HepG2 (cell line): ENCODE measurements around the gene MYCBPAP. TPM values are rescaled to one million over a fixed set of nuclear protein-coding genes. Genes with fewer than 3 reads are reported as not detected.
A peak's percentile ranks its signal among the peaks of the same experiment; 100 is the strongest.

ENCODE experiments used
- ADNP ChIP-seq: sonication (generic); formaldehyde crosslinking; IDR thresholded peaks from 2 replicates; pipeline ENCODE4 v1.4.0; 2020; ENCODE audit warnings: missing genetic modification reagents
- CAMTA2 ChIP-seq: sonication (generic); formaldehyde crosslinking; IDR thresholded peaks from 2 replicates; pipeline ENCODE4 v1.4.0; 2020; ENCODE audit warnings: mild to moderate bottlenecking, missing genetic modification reagents, borderline replicate concordance
- CREB1 ChIP-seq, 2 experiments: fragments of 450-650 bp in 1 of 2; IDR thresholded peaks; 2 replicates each; pipeline ENCODE4 v1.6.1; 2016 to 2017; ENCODE audit warnings: control low read depth in 1 of 2, mild to moderate bottlenecking in 1 of 2, missing compliant biosample characterization in 1 of 2, missing genetic modification characterization in 1 of 2
- ELF1 ChIP-seq: sonication (generic); formaldehyde crosslinking; IDR thresholded peaks from 2 replicates; pipeline ENCODE4 v1.4.0; 2020; ENCODE audit warnings: missing genetic modification reagents
- ETV5 ChIP-seq: IDR thresholded peaks from 2 replicates; pipeline ENCODE4 v1.6.1; 2018; ENCODE audit warnings: missing biosample characterization, missing genetic modification reagents, inconsistent platforms, borderline replicate concordance
- FIP1L1 ChIP-seq: fragments of 200-400 bp; formaldehyde crosslinking; IDR thresholded peaks from 2 replicates; pipeline ENCODE4 v1.6.1; 2018; ENCODE audit warnings: low read depth, mild to moderate bottlenecking, low read length, moderate library complexity, borderline replicate concordance; ENCODE audit not compliant: insufficient read depth
- HDAC1 ChIP-seq: sonication (generic); formaldehyde crosslinking; IDR thresholded peaks from 2 replicates; pipeline ENCODE4 v1.5.1; 2020; ENCODE audit warnings: mild to moderate bottlenecking, missing genetic modification reagents
- HDAC6 ChIP-seq: fragments of 200-600 bp; sonication (generic); IDR thresholded peaks from 2 replicates; pipeline ENCODE4 v1.7.0; 2017; ENCODE audit warnings: mild to moderate bottlenecking, antibody characterized with exemption, low read length, low read depth
- KLF6 ChIP-seq: IDR thresholded peaks from 2 replicates; pipeline ENCODE4 v1.8.0; 2016; ENCODE audit warnings: missing biosample characterization, missing genetic modification reagents
- NFKB2 ChIP-seq: sonication (generic); formaldehyde crosslinking; IDR thresholded peaks from 2 replicates; pipeline ENCODE4 v1.4.0; 2020; ENCODE audit warnings: missing genetic modification reagents, borderline replicate concordance
- POGZ ChIP-seq: sonication (generic); formaldehyde crosslinking; IDR thresholded peaks from 2 replicates; pipeline ENCODE4 v1.4.0; 2020; ENCODE audit warnings: mild to moderate bottlenecking, missing genetic modification reagents
- RBFOX2 ChIP-seq: fragments of 200-400 bp; formaldehyde crosslinking; IDR thresholded peaks from 2 replicates; pipeline ENCODE4 v1.6.1; 2017; ENCODE audit warnings: low read depth, mild to moderate bottlenecking, low read length
- REPIN1 ChIP-seq: sonication (generic); formaldehyde crosslinking; IDR thresholded peaks from 2 replicates; pipeline ENCODE4 v1.8.0; 2022; ENCODE audit warnings: missing genetic modification reagents, low read depth, mild to moderate bottlenecking, borderline replicate concordance
- ZNF12 ChIP-seq: sonication (generic); formaldehyde crosslinking; IDR thresholded peaks from 2 replicates; pipeline ENCODE4 v1.5.0; 2020; ENCODE audit warnings: missing genetic modification reagents
- ZNF230 ChIP-seq: sonication (generic); formaldehyde crosslinking; IDR thresholded peaks from 2 replicates; pipeline ENCODE4 v1.4.0; 2020; ENCODE audit warnings: mild to moderate bottlenecking, missing genetic modification reagents
- ZNF263 ChIP-seq: sonication (generic); formaldehyde crosslinking; IDR thresholded peaks from 2 replicates; pipeline ENCODE4 v1.4.0; 2020; ENCODE audit warnings: missing genetic modification reagents
- ZNF790 ChIP-seq: sonication (generic); formaldehyde crosslinking; IDR thresholded peaks from 2 replicates; pipeline ENCODE4 v1.8.0; 2022; ENCODE audit warnings: missing genetic modification reagents, mild to moderate bottlenecking, borderline replicate concordance
- ZNF879 ChIP-seq: sonication (generic); formaldehyde crosslinking; IDR thresholded peaks from 2 replicates; pipeline ENCODE4 v1.8.1; 2023; ENCODE audit warnings: missing genetic modification reagents
- ZZZ3 ChIP-seq: sonication (generic); formaldehyde crosslinking; IDR thresholded peaks from 2 replicates; pipeline ENCODE4 v1.4.0; 2020; ENCODE audit warnings: missing genetic modification reagents, mild to moderate bottlenecking, borderline replicate concordance
- polyA plus RNA-seq, 8 experiments: library from polyadenylated mRNA; depleted of rRNA in 3 of 8; stranded (reverse) in 7 of 8; unstranded in 1 of 8; fragments of >200 nt; fragmentation: Illumina TruSeq in 4 of 8; extraction: Trizol in 4 of 8; gene quantifications; 2 replicates each; pipeline versions ENCODE4 v1.2.1 to v1.2.3, GENCODE V29; 2011 to 2016; ENCODE audit warnings: low read depth in 4 of 8, missing spikeins in 1 of 8, mixed read lengths in 1 of 8; ENCODE audit not compliant: insufficient read depth in 1 of 8
- total RNA-seq, 5 experiments: library from RNA; depleted of rRNA; stranded (reverse); fragments of >200 nt; fragmentation: Illumina TruSeq; extraction: Trizol; gene quantifications; 2 replicates each; pipeline ENCODE4 v1.2.3, GENCODE V29; 2016; ENCODE audit warnings: low read depth in 1 of 5
- TF ChIP-seq, protein P1 (sequence below): sonication (generic); formaldehyde crosslinking; IDR thresholded peaks from 2 replicates; pipeline ENCODE4 v1.5.1; 2020; ENCODE audit warnings: mild to moderate bottlenecking, missing genetic modification reagents, moderate library complexity
- TF ChIP-seq, protein P2 (sequence below): sonication (generic); formaldehyde crosslinking; conservative IDR thresholded peaks from 2 replicates; pipeline ENCODE4 v1.4.0; 2020; ENCODE audit warnings: missing genetic modification reagents
- TF ChIP-seq, protein P3 (sequence below): sonication (generic); formaldehyde crosslinking; IDR thresholded peaks from 2 replicates; pipeline ENCODE4 v1.5.0; 2020; ENCODE audit warnings: mild to moderate bottlenecking, low read depth, missing genetic modification reagents, borderline replicate concordance
- TF ChIP-seq, protein P4 (sequence below): sonication (generic); formaldehyde crosslinking; IDR thresholded peaks from 2 replicates; pipeline ENCODE4 v1.4.0; 2020; ENCODE audit warnings: low read depth, mild to moderate bottlenecking, missing genetic modification reagents
- TF ChIP-seq, protein P5 (sequence below): sonication (generic); formaldehyde crosslinking; IDR thresholded peaks from 2 replicates; pipeline ENCODE4 v1.9.0; 2021; ENCODE audit warnings: missing genetic modification reagents, borderline replicate concordance

Gene MYCBPAP
- total and polyA plus RNA-seq, 2 of the 13 experiments (the other 11 are each of a cell fraction or from before 2014, with no cell fraction given), result 0.22 to 0.24 TPM

DNA sequence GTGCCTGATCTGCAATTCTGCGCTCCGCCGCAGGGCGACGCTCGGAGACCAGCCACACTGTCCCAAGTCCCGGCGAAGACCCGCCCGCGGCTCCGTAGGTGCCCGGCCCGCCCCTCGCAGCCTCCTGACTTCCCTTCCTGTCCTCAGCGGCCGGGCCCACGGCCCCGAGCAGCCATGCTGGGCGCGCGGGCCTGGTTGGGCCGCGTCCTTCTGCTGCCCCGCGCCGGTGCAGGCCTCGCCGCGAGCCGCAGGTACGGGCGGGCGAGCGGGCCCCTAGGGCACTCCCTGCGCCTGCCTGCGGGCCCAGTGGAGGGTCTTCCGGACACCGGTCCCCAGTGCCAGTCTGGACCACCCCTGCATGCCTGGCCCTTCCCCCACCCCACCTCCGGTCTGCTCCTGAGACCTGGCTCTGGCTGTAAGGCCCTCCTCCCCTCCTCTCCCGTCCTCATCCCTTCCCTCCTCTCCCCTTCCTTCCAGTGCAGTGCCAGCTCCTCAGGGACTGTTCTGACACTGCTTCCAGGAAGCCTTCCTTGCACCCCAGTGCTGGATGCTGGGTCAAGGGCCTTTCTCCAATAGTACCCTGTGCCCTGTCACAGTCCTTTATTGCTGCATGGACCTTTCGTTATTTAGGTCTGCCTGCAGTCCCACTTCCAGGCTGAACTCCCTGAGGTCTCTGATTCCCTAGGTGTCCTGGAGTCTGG is 38.9 kb downstream of the MYCBPAP start, which contains the start of gene SPATA20 (continued):
- TF ChIP-seq HDAC6 (no peak), ZNF230 (CRISPR knock-in tag) (peak; percentile 61; the same call in 1 of the 2 replicates), ZNF879 (CRISPR knock-in tag) (0 out of 2 replicates have a peak, but pooled peaks have one; percentile 73), ZNF12 (0 out of 2 replicates have a peak, but pooled peaks have one; percentile 20), NFKB2 (peak; percentile 89), ZNF263 (peak; percentile 86), KLF6 (CRISPR knock-in tag) (peak; percentile 85), CREB1 (IDR thresholded peaks at IDR 0.05) (no peak), CREB1 (CRISPR knock-in tag; IDR thresholded peaks at IDR 0.05) (no peak), RBFOX2 (peak; percentile 96), ELF1 (CRISPR knock-in tag) (peak; percentile 45), CAMTA2 (0 out of 2 replicates have a peak, but pooled peaks have one; percentile 34), FIP1L1 (no peak), POGZ (0 out of 2 replicates have a peak, but pooled peaks have one; percentile 54), HDAC1 (peak; percentile 64; the same call in 1 of the 2 replicates), REPIN1 (CRISPR knock-in tag) (no peak), ETV5 (peak; percentile 72), ZNF790 (CRISPR knock-in tag) (no peak), ZZZ3 (CRISPR knock-in tag) (peak; percentile 51; the same call in 1 of the 2 replicates), ADNP (CRISPR knock-in tag) (no peak; the same call in 1 of the 2 replicates)
- TF ChIP-seq, protein P1, sequence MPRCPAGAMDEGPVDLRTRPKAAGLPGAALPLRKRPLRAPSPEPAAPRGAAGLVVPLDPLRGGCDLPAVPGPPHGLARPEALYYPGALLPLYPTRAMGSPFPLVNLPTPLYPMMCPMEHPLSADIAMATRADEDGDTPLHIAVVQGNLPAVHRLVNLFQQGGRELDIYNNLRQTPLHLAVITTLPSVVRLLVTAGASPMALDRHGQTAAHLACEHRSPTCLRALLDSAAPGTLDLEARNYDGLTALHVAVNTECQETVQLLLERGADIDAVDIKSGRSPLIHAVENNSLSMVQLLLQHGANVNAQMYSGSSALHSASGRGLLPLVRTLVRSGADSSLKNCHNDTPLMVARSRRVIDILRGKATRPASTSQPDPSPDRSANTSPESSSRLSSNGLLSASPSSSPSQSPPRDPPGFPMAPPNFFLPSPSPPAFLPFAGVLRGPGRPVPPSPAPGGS, result peak; percentile 82
- TF ChIP-seq, protein P2, sequence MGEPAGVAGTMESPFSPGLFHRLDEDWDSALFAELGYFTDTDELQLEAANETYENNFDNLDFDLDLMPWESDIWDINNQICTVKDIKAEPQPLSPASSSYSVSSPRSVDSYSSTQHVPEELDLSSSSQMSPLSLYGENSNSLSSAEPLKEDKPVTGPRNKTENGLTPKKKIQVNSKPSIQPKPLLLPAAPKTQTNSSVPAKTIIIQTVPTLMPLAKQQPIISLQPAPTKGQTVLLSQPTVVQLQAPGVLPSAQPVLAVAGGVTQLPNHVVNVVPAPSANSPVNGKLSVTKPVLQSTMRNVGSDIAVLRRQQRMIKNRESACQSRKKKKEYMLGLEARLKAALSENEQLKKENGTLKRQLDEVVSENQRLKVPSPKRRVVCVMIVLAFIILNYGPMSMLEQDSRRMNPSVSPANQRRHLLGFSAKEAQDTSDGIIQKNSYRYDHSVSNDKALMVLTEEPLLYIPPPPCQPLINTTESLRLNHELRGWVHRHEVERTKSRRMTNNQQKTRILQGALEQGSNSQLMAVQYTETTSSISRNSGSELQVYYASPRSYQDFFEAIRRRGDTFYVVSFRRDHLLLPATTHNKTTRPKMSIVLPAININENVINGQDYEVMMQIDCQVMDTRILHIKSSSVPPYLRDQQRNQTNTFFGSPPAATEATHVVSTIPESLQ (CRISPR knock-in tag), result peak; percentile 54; the same call in 1 of the 2 replicates
- TF ChIP-seq, protein P3, sequence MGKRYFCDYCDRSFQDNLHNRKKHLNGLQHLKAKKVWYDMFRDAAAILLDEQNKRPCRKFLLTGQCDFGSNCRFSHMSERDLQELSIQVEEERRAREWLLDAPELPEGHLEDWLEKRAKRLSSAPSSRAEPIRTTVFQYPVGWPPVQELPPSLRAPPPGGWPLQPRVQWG (CRISPR knock-in tag), result no peak
- TF ChIP-seq, protein P4, sequence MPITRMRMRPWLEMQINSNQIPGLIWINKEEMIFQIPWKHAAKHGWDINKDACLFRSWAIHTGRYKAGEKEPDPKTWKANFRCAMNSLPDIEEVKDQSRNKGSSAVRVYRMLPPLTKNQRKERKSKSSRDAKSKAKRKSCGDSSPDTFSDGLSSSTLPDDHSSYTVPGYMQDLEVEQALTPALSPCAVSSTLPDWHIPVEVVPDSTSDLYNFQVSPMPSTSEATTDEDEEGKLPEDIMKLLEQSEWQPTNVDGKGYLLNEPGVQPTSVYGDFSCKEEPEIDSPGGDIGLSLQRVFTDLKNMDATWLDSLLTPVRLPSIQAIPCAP (CRISPR knock-in tag), result 0 out of 2 replicates have a peak, but pooled peaks have one; percentile 57
- TF ChIP-seq, protein P5, sequence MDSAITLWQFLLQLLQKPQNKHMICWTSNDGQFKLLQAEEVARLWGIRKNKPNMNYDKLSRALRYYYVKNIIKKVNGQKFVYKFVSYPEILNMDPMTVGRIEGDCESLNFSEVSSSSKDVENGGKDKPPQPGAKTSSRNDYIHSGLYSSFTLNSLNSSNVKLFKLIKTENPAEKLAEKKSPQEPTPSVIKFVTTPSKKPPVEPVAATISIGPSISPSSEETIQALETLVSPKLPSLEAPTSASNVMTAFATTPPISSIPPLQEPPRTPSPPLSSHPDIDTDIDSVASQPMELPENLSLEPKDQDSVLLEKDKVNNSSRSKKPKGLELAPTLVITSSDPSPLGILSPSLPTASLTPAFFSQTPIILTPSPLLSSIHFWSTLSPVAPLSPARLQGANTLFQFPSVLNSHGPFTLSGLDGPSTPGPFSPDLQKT (CRISPR knock-in tag), result 0 out of 2 replicates have a peak, but pooled peaks have one; percentile 13
